SK-N-SH treated with all-trans-retinoic acid at 6 μM for 48 hours (cell line): ENCODE results near the gene SPOP.

Source experiments
- ARNTL ChIP-seq: fragments of 450-650 bp; formaldehyde crosslinking; IDR thresholded peaks from 2 replicates; pipeline ENCODE4 v1.5.0; 2020; ENCODE audit warnings: low read depth, mild to moderate bottlenecking, moderate library complexity, borderline replicate concordance
- GLIS3 ChIP-seq: fragments of 250-450 bp; sonication (Bioruptor Pico); IDR thresholded peaks from 2 replicates; pipeline ENCODE4 v1.5.0; 2020; ENCODE audit warnings: mild to moderate bottlenecking, moderate library complexity
- POU6F1 ChIP-seq: fragments of 250-450 bp; sonication (Bioruptor Pico); IDR thresholded peaks from 2 replicates; pipeline ENCODE4 v1.8.0; 2021; ENCODE audit warnings: low read depth, mild to moderate bottlenecking, moderate library complexity, borderline replicate concordance
- ZFP3 ChIP-seq: fragments of 250-450 bp; sonication (Bioruptor Pico); IDR thresholded peaks from 2 replicates; pipeline ENCODE4 v1.5.0; 2020; ENCODE audit warnings: mild to moderate bottlenecking, moderate library complexity
- TF ChIP-seq, protein P1 (sequence below): fragments of 250-450 bp; sonication (Bioruptor Pico); IDR thresholded peaks from 2 replicates; pipeline ENCODE4 v1.5.1; 2020; ENCODE audit warnings: low read depth, mild to moderate bottlenecking, moderate library complexity

- TF ChIP-seq ZFP3 (CRISPR knock-in tag): no peak
- no peak for TF ChIP-seq POU6F1 (CRISPR knock-in tag)
- no peak for TF ChIP-seq GLIS3 (CRISPR knock-in tag)
- TF ChIP-seq, protein P1, sequence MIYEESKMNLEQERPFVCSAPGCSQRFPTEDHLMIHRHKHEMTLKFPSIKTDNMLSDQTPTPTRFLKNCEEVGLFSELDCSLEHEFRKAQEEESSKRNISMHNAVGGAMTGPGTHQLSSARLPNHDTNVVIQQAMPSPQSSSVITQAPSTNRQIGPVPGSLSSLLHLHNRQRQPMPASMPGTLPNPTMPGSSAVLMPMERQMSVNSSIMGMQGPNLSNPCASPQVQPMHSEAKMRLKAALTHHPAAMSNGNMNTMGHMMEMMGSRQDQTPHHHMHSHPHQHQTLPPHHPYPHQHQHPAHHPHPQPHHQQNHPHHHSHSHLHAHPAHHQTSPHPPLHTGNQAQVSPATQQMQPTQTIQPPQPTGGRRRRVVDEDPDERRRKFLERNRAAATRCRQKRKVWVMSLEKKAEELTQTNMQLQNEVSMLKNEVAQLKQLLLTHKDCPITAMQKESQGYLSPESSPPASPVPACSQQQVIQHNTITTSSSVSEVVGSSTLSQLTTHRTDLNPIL (CRISPR knock-in tag): no peak
- no peak for TF ChIP-seq ARNTL (CRISPR knock-in tag)
Observed at GRCh38 chr17:49664706-49665211, 13.1 kb downstream of the SPOP start.
